Stimulated activated naive CD8-positive, alpha-beta T cell treated with anti-CD3 and anti-CD28 coated beads, Interleukin-15, Interleukin-2, amounts not matched to agents 100 ng/mL and 50 ng/mL, for 24 hours (primary cell): ENCODE results near the gene SYT15.

Experiments used
- H3K27ac Mint-ChIP-seq: one replicate; pipeline ENCODE4 v1.8.0; 2021; ENCODE audit warnings: mild to moderate bottlenecking, mixed read lengths
- H3K27me3 Mint-ChIP-seq: one replicate; pipeline ENCODE4 v1.8.0; 2021; ENCODE audit warnings: mixed read lengths
- H3K36me3 Mint-ChIP-seq: one replicate; pipeline ENCODE4 v1.8.0; 2021; ENCODE audit warnings: low read depth, mixed read lengths
- H3K4me1 Mint-ChIP-seq: one replicate; pipeline ENCODE4 v1.8.0; 2021; ENCODE audit warnings: low read depth, mixed read lengths
- H3K4me3 Mint-ChIP-seq: one replicate; pipeline ENCODE4 v1.8.0; 2021; ENCODE audit warnings: mild to moderate bottlenecking, mixed read lengths
- H3K9me3 Mint-ChIP-seq: one replicate; pipeline ENCODE4 v1.8.0; 2021; ENCODE audit warnings: mixed read lengths

Gene SYT15

GRCh38 chr10:46550795-46551700, 27.9 kb upstream of the SYT15 start:
- peaks cover 5% of the 10 kb centered on the region for H3K27me3 Mint-ChIP-seq
- no peak overlapping the region for H3K27ac Mint-ChIP-seq
- H3K4me1 Mint-ChIP-seq: no peaks in the 10 kb centered on the region
- no peak overlapping the region for H3K4me3 Mint-ChIP-seq
- no peaks in the 10 kb centered on the region for H3K9me3 Mint-ChIP-seq
- no peaks in the 10 kb centered on the region for H3K36me3 Mint-ChIP-seq

GRCh38 chr10:46551701-46552525, 27.0 kb upstream of the SYT15 start:
- H3K27me3 Mint-ChIP-seq: peaks cover 7% of the 10 kb centered on the region
- H3K27ac Mint-ChIP-seq: no peak overlapping the region
- no peaks in the 10 kb centered on the region for H3K9me3 Mint-ChIP-seq
- H3K4me1 Mint-ChIP-seq: peaks cover under 1% of the 10 kb centered on the region
- no peak overlapping the region for H3K4me3 Mint-ChIP-seq
- no peaks in the 10 kb centered on the region for H3K36me3 Mint-ChIP-seq

- no peak overlapping the region for H3K4me3 Mint-ChIP-seq
- no peak overlapping the region for H3K27ac Mint-ChIP-seq
- peaks cover 3% of the 10 kb centered on the region for H3K4me1 Mint-ChIP-seq
- no peaks in the 10 kb centered on the region for H3K36me3 Mint-ChIP-seq
- H3K9me3 Mint-ChIP-seq: no peaks in the 10 kb centered on the region
- peaks cover 7% of the 10 kb centered on the region for H3K27me3 Mint-ChIP-seq
These were observed 26.2 kb upstream of the SYT15 start for GRCh38 chr10:46552526-46553237.

- no peaks in the 10 kb centered on the region for H3K36me3 Mint-ChIP-seq
- H3K27me3 Mint-ChIP-seq: peaks cover 7% of the 10 kb centered on the region
- peaks cover 3% of the 10 kb centered on the region for H3K4me1 Mint-ChIP-seq
- no peak overlapping the region for H3K27ac Mint-ChIP-seq
- no peaks in the 10 kb centered on the region for H3K9me3 Mint-ChIP-seq
- H3K4me3 Mint-ChIP-seq: no peak overlapping the region
These were observed 25.5 kb upstream of the SYT15 start for GRCh38 chr10:46553238-46554049.

- H3K36me3 Mint-ChIP-seq: no peaks in the 10 kb centered on the region
- H3K9me3 Mint-ChIP-seq: no peaks in the 10 kb centered on the region
These were observed 24.7 kb upstream of the SYT15 start for GRCh38 chr10:46554166-46554781.

GRCh38 chr10:46555366-46555712, 23.6 kb upstream of the SYT15 start:
- Mint-ChIP-seq H3K4me1 (peaks cover 3% of the 10 kb centered on the region), H3K36me3 (no peaks in the 10 kb centered on the region), H3K9me3 (no peaks in the 10 kb centered on the region), H3K4me3 (no peak overlapping the region), H3K27me3 (peaks cover 7% of the 10 kb centered on the region), H3K27ac (no peak overlapping the region)

More at GRCh38 chr10:46554166-46554781, 24.7 kb upstream of the SYT15 start:
- no peak overlapping the region for H3K4me3 Mint-ChIP-seq
- peaks cover 7% of the 10 kb centered on the region for H3K27me3 Mint-ChIP-seq
- peaks cover 3% of the 10 kb centered on the region for H3K4me1 Mint-ChIP-seq
- no peak overlapping the region for H3K27ac Mint-ChIP-seq

- Mint-ChIP-seq H3K4me1 (peaks cover 3% of the 10 kb centered on the region), H3K27ac (no peak overlapping the region), H3K9me3 (no peaks in the 10 kb centered on the region), H3K36me3 (no peaks in the 10 kb centered on the region), H3K4me3 (peak overlapping the region; percentile 42), H3K27me3 (peaks cover 7% of the 10 kb centered on the region)
These were observed 23.0 kb upstream of the SYT15 start for GRCh38 chr10:46555713-46556514.

- H3K27ac Mint-ChIP-seq: no peak within 1 kb of the TSS
- peak within 1 kb of the TSS; percentile 60 for H3K4me3 Mint-ChIP-seq
- H3K9me3 Mint-ChIP-seq: no peaks in the 10 kb centered on the region
- H3K4me1 Mint-ChIP-seq: peaks cover 3% of the 10 kb centered on the region
- H3K36me3 Mint-ChIP-seq: no peaks in the 10 kb centered on the region
- H3K27me3 Mint-ChIP-seq: peaks cover 7% of the 10 kb centered on the region
These were observed 22.2 kb upstream of the SYT15 start, which contains the start of gene GPRIN2 for GRCh38 chr10:46556515-46557318. TSS of gene GPRIN2 (minus strand) at chr10:46556658. CDS start at chr10:46550736, 5,922 bp downstream.

GRCh38 chr10:46557319-46558121, 21.4 kb upstream of the SYT15 start:
- Mint-ChIP-seq H3K27me3 (peaks cover 7% of the 10 kb centered on the region), H3K4me3 (peak overlapping the region; percentile 60), H3K36me3 (no peaks in the 10 kb centered on the region), H3K9me3 (no peaks in the 10 kb centered on the region), H3K4me1 (peaks cover 3% of the 10 kb centered on the region), H3K27ac (no peak overlapping the region)

GRCh38 chr10:46558122-46558391, 20.9 kb upstream of the SYT15 start:
- Mint-ChIP-seq H3K4me1 (peaks cover 3% of the 10 kb centered on the region), H3K27me3 (peaks cover 7% of the 10 kb centered on the region), H3K36me3 (no peaks in the 10 kb centered on the region), H3K27ac (no peak overlapping the region), H3K4me3 (no peak overlapping the region), H3K9me3 (no peaks in the 10 kb centered on the region)

- Mint-ChIP-seq H3K36me3 (no peaks in the 10 kb centered on the region), H3K4me1 (peaks cover 3% of the 10 kb centered on the region), H3K27me3 (peaks cover 7% of the 10 kb centered on the region), H3K9me3 (no peaks in the 10 kb centered on the region), H3K4me3 (no peak overlapping the region), H3K27ac (no peak overlapping the region)
These were observed 20.3 kb upstream of the SYT15 start for GRCh38 chr10:46558392-46559185.
